RWPE2 (cell line): Measurements from ENCODE around the gene CP.

Experiments used
- ATAC-seq: fragments of 200-7000 bp; cut with Tn5 transposase; 3 replicates; pipeline ENCODE4 v1.9.1; 2021; ENCODE audit warnings: low read depth
- DNase-seq: peaks from one replicate; pipeline ENCODE4 v3.0.0-alpha.2; 2020; ENCODE audit warnings: low spot score
- H3K27ac ChIP-seq: fragments of 450-650 bp; 2 replicates; pipeline ENCODE4 v1.5.1; 2017; ENCODE audit warnings: mild to moderate bottlenecking; ENCODE audit not compliant: poor library complexity, severe bottlenecking
- H3K27me3 ChIP-seq: fragments of 250-450 bp; sonication (Bioruptor Pico); 2 replicates; pipeline ENCODE4 v1.5.1; 2021; ENCODE audit warnings: mild to moderate bottlenecking, moderate library complexity; ENCODE audit not compliant: insufficient read depth, poor library complexity, severe bottlenecking
- H3K36me3 ChIP-seq: fragments of 250-450 bp; sonication (Bioruptor Pico); 2 replicates; pipeline ENCODE4 v1.5.1; 2020; ENCODE audit warnings: low read depth, mild to moderate bottlenecking, moderate library complexity
- H3K4me1 ChIP-seq: fragments of 250-450 bp; sonication (Bioruptor Pico); 2 replicates; pipeline ENCODE4 v1.5.1; 2021; ENCODE audit warnings: mild to moderate bottlenecking, moderate library complexity; ENCODE audit not compliant: insufficient read depth, poor library complexity, severe bottlenecking
- H3K4me3 ChIP-seq: fragments of 250-450 bp; sonication (Bioruptor Pico); 2 replicates; pipeline ENCODE4 v1.5.1; 2021; ENCODE audit warnings: mild to moderate bottlenecking, moderate library complexity; ENCODE audit not compliant: severe bottlenecking
- H3K9me3 ChIP-seq: fragments of 250-450 bp; sonication (Bioruptor Pico); 2 replicates; pipeline ENCODE4 v1.5.1; 2021; ENCODE audit warnings: mild to moderate bottlenecking, moderate library complexity; ENCODE audit not compliant: severe bottlenecking
- CTCF ChIP-seq: fragments of 450-650 bp; IDR thresholded peaks from one replicate; pipeline ENCODE4 v1.5.1; 2017; ENCODE audit warnings: mild to moderate bottlenecking, moderate library complexity; ENCODE audit not compliant: poor library complexity, severe bottlenecking

CP gene

GRCh38 chr3:149162007-149162406, 59.6 kb downstream of the CP start:
- Histone ChIP-seq H3K4me3 (no peak overlapping the region), H3K4me1 (no peaks in the 10 kb centered on the region), H3K36me3 (peaks cover 49% of the 10 kb centered on the region), H3K9me3 (no peaks in the 10 kb centered on the region), H3K27me3 (no peaks in the 10 kb centered on the region), H3K27ac (no peak overlapping the region)
- no peak for TF ChIP-seq CTCF
- DNase-seq (no peak), ATAC-seq (no peak)

DNA sequence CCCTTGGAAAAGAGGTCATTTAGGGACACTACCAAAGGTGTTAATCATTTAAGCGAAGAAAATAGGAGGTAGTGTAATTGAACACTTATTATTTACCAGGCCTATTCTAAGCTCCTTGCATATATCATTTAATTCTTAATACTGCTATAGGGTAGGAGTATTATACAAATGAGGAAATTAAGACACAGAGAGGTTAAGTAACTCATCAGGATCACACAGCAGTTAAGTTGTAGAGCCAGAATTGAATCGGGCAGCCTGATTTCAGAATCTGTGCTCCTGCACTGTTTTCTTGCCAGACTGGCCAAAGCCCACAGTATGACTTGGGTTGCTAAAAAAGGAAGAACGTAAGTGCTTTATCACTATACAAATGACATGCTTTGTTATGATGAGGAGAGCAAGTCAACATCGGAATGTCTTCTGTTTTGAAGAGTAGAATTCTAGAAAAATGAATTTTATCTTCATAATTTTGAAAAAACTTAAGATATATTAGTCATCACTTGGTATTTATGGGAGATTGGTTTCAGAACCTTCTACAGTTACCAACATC, 60.8 kb downstream of the CP start:
- H3K36me3 ChIP-seq, result peaks cover 46% of the 10 kb centered on the region
- no peaks in the 10 kb centered on the region for H3K4me1 ChIP-seq
- H3K27me3 ChIP-seq, result no peaks in the 10 kb centered on the region
- H3K9me3 ChIP-seq, result no peaks in the 10 kb centered on the region
- no peak for TF ChIP-seq CTCF
- no peak overlapping the region for H3K4me3 ChIP-seq
- H3K27ac ChIP-seq, result no peak overlapping the region
- no peak for ATAC-seq
- DNase-seq, result no peak

DNA sequence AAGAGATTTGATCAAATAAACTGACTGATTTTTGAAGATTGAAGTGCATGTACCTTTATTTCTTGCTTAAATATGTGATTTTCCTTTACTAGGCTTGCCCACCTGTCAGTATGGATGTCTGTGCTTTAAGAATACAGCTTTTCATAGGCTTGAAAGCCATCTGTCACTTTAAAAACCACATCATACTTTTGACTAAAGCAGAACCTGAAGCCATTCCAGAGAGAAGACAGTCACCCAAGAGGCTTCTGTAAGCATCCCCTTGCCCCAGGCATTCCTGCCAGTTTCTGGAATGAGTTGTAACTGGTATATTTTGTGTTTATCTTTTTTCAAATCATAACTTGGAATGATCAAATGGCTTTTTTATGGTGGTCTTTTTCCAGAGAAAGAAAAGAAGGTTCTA, 68.2 kb downstream of the CP start:
- TF ChIP-seq CTCF, result no peak
- Histone ChIP-seq H3K27ac (no peak overlapping the region), H3K4me3 (no peak overlapping the region), H3K27me3 (no peaks in the 10 kb centered on the region), H3K4me1 (no peaks in the 10 kb centered on the region), H3K36me3 (peaks cover 56% of the 10 kb centered on the region), H3K9me3 (no peaks in the 10 kb centered on the region)
- ATAC-seq (no peak), DNase-seq (no peak)

DNA sequence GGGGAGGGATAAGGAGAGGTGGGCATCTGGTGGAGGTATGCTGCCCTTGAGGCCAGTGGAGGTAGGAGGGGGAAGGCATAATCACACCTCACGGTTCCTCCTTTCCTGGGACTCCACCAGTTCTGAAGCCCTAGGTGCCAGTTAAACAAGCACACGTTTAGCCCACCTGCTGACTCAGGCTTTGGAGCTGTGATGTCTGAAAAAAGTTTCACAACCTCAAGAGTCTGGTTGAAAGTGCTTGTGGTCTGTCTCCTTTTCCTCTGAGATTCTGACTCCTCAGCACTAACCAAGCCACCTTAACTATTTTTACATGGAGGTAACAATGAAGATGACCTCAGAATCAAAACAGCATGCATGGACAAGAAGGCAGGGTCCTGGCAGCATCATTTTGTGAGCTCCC, 69.2 kb downstream of the CP start:
- Histone ChIP-seq H3K27ac (no peak overlapping the region), H3K36me3 (peaks cover 48% of the 10 kb centered on the region), H3K4me1 (no peaks in the 10 kb centered on the region), H3K9me3 (no peaks in the 10 kb centered on the region), H3K4me3 (no peak overlapping the region), H3K27me3 (no peaks in the 10 kb centered on the region)
- DNase-seq (no peak), ATAC-seq (no peak; the same call in 2 of the 3 replicates)
- no peak for TF ChIP-seq CTCF

DNA sequence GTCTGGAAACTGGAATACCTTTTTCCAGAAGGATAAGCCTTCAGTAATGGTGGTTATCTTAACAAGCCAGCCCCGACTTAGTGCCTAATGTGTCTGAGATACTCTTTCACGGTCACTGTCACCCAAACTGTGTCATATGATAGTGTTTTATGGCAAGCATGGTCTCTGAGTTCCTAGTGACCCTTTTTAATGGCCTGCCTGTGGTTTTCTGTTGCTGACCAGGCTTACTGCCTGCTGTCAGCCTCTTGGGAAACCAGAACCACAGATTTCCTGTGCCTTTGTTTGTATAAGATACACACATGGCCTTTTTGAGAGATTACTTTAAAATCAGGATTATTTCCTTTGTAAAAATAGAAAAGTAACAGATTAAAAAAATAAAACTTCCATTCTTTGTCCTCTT, 69.8 kb downstream of the CP start:
- no peaks in the 10 kb centered on the region for H3K27me3 ChIP-seq
- H3K36me3 ChIP-seq, result peaks cover 42% of the 10 kb centered on the region
- no peak overlapping the region for H3K27ac ChIP-seq
- TF ChIP-seq CTCF, result no peak
- ATAC-seq (no peak), DNase-seq (no peak)
- no peaks in the 10 kb centered on the region for H3K4me1 ChIP-seq
- H3K4me3 ChIP-seq, result no peak overlapping the region
- no peaks in the 10 kb centered on the region for H3K9me3 ChIP-seq
